Activated CD4-positive, alpha-beta T cell treated with anti-CD3 and anti-CD28 coated beads, Interleukin-2, Interleukin-6, amounts not matched to agents 100 ng/mL and 50 ng/mL, durations not matched to agents 16 hours and 8 hours (primary cell): Measurements from ENCODE around the gene HHIPL1.

Experiments used
- DNase-seq: peaks from one replicate; pipeline ENCODE4 v3.0.0-alpha.2; 2020

Gene HHIPL1

DNA sequence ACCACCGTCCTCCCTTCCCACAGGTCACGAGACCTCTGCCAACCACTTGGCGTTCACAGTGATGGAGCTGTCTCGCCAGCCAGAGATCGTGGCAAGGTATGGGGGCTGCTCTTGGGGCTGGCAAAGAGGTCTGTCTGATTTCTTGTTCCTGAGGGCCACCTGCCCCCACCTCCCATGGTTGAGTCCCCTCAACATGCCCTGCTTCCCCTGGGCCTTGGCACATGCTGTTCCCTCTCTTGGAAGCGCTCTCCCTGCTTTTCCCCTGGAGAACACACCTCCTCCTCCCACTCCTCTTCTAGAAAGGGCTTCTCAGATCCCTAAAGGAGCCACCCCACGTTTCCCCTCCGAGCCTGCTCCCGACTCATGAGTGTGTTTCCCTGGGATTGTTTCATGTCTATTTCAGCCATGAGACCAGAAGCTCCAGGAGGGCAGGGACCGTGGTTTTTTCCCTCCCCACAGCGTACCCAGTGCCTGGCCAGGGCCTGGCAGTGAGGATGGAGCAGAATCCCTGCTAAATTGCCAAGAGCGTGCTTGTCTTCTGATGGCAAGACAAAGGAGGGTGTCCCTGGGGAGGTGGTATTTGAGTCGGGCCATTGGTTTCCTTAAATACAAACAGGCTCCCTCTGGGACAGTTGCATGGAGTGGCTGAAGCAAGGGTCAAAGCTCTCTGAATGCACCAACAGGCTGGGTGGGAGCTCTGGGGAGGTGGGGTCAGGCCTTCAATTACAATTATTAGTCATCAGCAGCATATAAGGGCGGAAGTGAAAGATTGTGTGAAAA is 73.3 kb downstream of the HHIPL1 start:
- DNase-seq, result no peak

DNA sequence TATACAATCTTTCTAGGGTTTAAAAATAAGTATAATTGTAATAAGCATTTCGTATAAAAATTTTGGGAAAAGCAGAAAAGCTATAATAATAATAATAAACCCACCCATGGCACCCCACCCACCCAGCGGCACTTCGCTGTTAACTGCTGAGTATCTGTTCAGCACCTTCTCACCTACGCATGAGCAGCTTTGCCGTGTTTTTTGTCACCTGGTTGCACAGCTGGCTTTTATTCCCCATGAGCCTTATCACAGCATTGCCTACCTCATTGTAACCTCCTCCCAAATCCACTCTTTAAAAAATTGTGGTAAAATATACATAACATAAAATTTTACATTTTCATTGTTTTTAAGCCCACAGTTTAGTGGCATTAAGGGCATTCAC is 73.9 kb downstream of the HHIPL1 start:
- no peak for DNase-seq

DNA sequence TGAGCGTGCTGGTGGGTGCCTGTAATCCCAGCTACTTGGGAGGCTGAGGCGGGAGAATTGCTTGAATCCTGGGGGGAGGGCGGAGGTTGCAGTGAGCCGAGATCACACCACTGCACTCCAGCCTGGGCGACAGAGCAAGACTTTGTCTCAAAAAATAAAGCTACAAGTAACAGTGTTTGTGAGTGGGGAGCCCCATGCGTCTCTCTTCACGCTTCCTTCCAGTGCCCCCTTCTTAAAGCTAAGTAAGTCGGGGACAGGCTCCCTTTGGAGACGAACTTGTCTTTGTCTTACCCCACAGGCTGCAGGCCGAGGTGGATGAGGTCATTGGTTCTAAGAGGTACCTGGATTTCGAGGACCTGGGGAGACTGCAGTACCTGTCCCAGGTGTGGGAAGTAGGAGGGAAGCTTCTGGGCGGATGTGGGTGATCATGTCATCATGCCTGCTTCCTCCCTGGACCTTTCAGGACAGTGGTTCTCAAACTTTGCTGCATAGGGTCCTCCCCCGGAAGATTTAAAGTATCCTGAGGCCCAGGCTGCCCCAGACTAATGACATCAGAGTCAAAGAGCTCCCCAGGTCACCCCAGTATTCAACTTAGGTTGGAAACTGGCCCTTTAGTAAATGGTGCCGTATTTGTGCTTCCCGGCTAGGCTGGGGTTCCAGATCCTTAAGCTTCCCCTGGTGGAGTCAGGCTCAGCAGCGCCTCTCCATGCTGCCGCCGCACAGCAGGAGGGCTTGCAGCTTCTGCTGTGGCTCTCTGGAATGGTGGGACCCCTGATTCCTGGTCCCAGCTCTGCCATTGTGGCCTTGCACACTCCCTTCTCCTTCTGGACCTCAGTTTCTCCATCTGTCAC is 76.2 kb downstream of the HHIPL1 start:
- no peak for DNase-seq

DNA sequence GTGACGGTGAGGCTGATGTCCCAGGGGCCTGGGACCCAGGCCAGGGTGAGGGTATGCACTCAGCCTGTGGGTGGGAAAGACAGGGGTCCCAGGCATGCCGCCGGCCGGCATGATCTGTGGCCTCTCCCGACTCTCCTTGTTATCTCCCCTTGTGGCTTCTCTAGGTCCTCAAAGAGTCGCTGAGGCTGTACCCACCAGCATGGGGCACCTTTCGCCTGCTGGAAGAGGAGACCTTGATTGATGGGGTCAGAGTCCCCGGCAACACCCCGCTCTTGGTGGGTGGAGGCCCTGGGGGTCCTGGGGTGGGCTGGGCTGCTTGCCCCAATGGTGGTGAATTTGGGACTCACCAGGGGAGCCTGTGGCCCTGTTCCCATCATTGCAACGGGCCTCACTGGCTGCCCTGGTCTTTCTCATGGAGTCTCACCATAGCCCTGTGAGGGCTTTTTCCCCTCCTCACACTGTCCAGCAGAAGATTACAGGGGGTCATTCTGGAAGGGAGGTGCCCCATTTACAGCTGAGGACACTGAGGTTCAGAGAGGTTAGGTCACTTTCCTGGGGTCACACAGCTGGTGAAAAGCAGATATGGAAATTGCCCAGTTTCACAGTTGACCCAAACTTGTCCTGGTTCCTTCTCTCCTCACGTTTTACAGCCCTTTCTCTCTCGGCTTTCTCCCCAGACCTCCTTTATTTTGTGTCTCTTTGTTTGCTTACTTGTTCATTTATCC is 77.0 kb downstream of the HHIPL1 start:
- DNase-seq, result no peak

GRCh38 chr14:99722741-99723140 is 77.8 kb downstream of the HHIPL1 start:
- DNase-seq, result no peak

GRCh38 chr14:99724196-99724891 is 79.4 kb downstream of the HHIPL1 start:
- DNase-seq, result no peak

- DNase-seq, result no peak
Observed at GRCh38 chr14:99724939-99725773, 80.2 kb downstream of the HHIPL1 start.

- no peak for DNase-seq
Observed at GRCh38 chr14:99725774-99726537, 81.0 kb downstream of the HHIPL1 start.

- DNase-seq, result no peak
Observed at GRCh38 chr14:99726538-99727095, 81.7 kb downstream of the HHIPL1 start.

DNA sequence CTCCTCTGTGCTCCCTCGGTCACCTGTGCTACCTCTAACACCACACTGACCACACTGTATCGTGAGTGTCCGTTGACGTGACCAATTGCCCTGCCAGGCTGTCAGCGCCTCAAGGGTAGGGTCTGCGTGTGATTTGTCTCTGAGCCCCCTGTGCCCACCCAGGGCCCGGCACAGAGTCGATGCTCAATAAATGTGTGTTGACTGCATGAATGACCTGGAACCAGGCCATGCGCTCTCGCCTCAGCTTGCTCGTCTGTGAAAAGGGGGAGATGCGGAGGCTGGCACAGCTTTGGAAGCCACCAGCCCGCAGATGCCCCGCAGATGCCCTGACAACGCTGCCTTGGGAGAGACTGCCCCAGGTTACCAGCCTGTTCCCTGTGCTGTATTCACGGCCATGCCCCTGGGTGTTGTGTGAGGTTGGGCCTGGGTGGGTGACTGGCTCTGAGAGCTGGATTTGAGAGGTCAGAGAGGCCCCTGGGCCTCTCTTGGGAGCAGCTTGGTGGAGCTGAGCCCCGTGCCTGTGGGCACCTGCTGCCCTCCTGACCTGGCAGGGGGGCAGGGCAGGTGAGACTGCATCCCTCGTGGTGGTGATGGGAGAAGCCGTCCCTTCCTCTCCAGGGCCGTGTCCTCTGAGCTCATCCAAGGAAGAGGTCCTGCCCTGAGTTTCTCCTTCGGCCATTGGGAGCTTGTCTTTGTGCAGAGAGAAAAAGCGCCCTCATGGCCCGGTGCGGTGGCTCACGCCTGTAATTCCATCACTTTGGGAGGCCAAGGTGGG is 82.4 kb downstream of the HHIPL1 start:
- no peak for DNase-seq

GRCh38 chr14:99728231-99728920 is 83.4 kb downstream of the HHIPL1 start:
- no peak for DNase-seq

DNA sequence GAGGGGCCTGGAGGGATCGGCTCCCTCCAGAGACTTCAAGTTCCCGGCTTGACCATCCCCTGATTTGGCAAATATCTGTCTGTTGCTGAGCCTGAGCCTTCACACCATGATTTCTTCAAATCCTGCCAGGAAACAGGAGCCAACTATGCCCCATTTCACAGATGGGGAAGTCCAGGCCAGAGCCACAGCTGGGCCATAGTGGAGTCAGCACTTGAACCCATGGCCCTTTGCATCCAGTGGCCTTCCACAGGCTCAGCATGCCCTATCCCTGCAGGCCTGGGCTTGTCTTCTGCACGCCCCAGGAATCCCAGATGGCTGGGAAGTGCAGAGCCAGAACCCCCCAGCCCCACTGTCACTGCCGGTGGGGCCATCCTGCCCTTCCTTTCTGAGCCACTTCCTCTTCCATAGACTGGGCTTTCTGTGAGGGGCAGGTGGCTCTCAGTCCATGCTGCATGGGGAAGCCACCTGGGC is 84.1 kb downstream of the HHIPL1 start:
- DNase-seq, result no peak
